Thyroid gland (tissue), 4 donors: ENCODE measurements around the gene NXPH4.

ENCODE experiments used
- CTCF ChIP-seq, 6 experiments: fragments of 200-600 bp in 3 of 6; fragments of 450-650 bp in 3 of 6; sonication (generic) in 3 of 6; IDR thresholded peaks; one replicate each; pipeline ENCODE4 v1.5.1; 2016 to 2019; ENCODE audit warnings: antibody characterized with exemption in 6 of 6, mild to moderate bottlenecking in 2 of 6, inconsistent platforms in 1 of 6, moderate library complexity in 1 of 6
- POLR2A ChIP-seq, 2 donors: fragments of 450-650 bp; IDR thresholded peaks; one replicate each; pipeline ENCODE4 v1.6.1; 2017; ENCODE audit warnings: antibody characterized with exemption in 2 of 2, mild to moderate bottlenecking in 2 of 2, moderate library complexity in 1 of 2

- TF ChIP-seq CTCF (IDR thresholded peaks at IDR 0.05) = no peak
- TF ChIP-seq POLR2A (IDR thresholded peaks at IDR 0.05) = no peak
Measured at GRCh38 chr12:57226588-57227314, 10.2 kb downstream of the NXPH4 start.
